ENCODE results near the gene TRNP1. TPM values are rescaled to one million over a fixed set of nuclear protein-coding genes. Genes with fewer than 3 reads are reported as not detected.
A peak's percentile ranks its signal among the peaks of the same experiment; 100 is the strongest.

Gene TRNP1
- total RNA-seq, 2 experiments from 2014 or later: 0.19 to 0.20 TPM

- TF ChIP-seq CTCF (IDR thresholded peaks at IDR 0.05): no peak
- Histone ChIP-seq H3K27ac (ENCODE audit: low read depth in 1 of 2, low read length in 2 of 2) (no peak overlapping the region), H3K9me3 (ENCODE audit: control insufficient read depth in 1 of 2, insufficient read depth in 1 of 2, low read length in 2 of 2) (no peaks in the 10 kb centered on the region), H3K4me1 (ENCODE audit: insufficient read depth, low read length) (peaks cover 18% of the 10 kb centered on the region), H3K4me3 (ENCODE audit: low read length) (peak overlapping the region; percentile 58), H3K36me3 (ENCODE audit: insufficient read depth, low read length) (no peaks in the 10 kb centered on the region), H3K27me3 (ENCODE audit: control insufficient read depth in 1 of 2, insufficient read depth in 2 of 2, low read length in 2 of 2) (peaks cover 6 to 8% of the 10 kb centered on the region in 2 experiments)
- Mint-ChIP-seq H3K36me3 (ENCODE audit: low read depth) (no peaks in the 10 kb centered on the region), H3K27me3 (peaks cover 20% of the 10 kb centered on the region), H3K9me3 (no peaks in the 10 kb centered on the region), H3K4me3 (peak overlapping the region; percentile 75), H3K27ac (no peak overlapping the region), H3K4me1 (ENCODE audit: low read depth) (peaks cover 7% of the 10 kb centered on the region)
- intact Hi-C loops (cut with DNase I, micrococcal nuclease): no loop called here
- ATAC-seq (ENCODE audit: poor library complexity) (no peak), DNase-seq (no peak)
- POLR2A ChIA-PET: interaction anchor here (0.6 kb wide), 1 partner anchor 266 kb away, joined by 3 read pairs; no protein-coding TSS in a partner anchor
- CTCF ChIA-PET: no interaction called here
Measured at GRCh38 chr1:26959270-26959669, 34.2 kb upstream of the TRNP1 start.

- H3K27ac Mint-ChIP-seq: no peak within 1 kb of the TSS
- ChIA-PET CTCF (interaction anchor here (0.9 to 1.6 kb wide), 2 partner anchors 60 to 620 kb away, joined by 3 to 4 read pairs; partner anchors contain the start of gene GPATCH3), POLR2A (interaction anchor here (0.6 to 1.2 kb wide), 3 partner anchors 59 to 268 kb away, joined by 3 read pairs; partner anchors contain the start of gene GPATCH3)
- intact Hi-C loops (cut with DNase I, micrococcal nuclease): no loop called here
- H3K4me1 Mint-ChIP-seq (ENCODE audit: low read depth): peaks cover 7% of the 10 kb centered on the region
- peak within 1 kb of the TSS; percentile 89 for H3K4me3 Mint-ChIP-seq
- TF ChIP-seq CTCF (IDR thresholded peaks at IDR 0.05): peak; percentile 36
- Histone ChIP-seq H3K4me3 (ENCODE audit: low read length) (peak within 1 kb of the TSS; percentile 58), H3K27ac (ENCODE audit: low read depth in 1 of 2, low read length in 2 of 2) (no peak within 1 kb of the TSS), H3K4me1 (ENCODE audit: insufficient read depth, low read length) (peaks cover 18% of the 10 kb centered on the region), H3K27me3 (ENCODE audit: control insufficient read depth in 1 of 2, insufficient read depth in 2 of 2, low read length in 2 of 2) (peaks cover 6 to 8% of the 10 kb centered on the region in 2 experiments), H3K9me3 (ENCODE audit: control insufficient read depth in 1 of 2, insufficient read depth in 1 of 2, low read length in 2 of 2) (no peaks in the 10 kb centered on the region), H3K36me3 (ENCODE audit: insufficient read depth, low read length) (no peaks in the 10 kb centered on the region)
- H3K9me3 Mint-ChIP-seq: no peaks in the 10 kb centered on the region
- H3K36me3 Mint-ChIP-seq (ENCODE audit: low read depth): no peaks in the 10 kb centered on the region
- peak; percentile 97 for ATAC-seq (ENCODE audit: poor library complexity)
- H3K27me3 Mint-ChIP-seq: peaks cover 27% of the 10 kb centered on the region
- peak; percentile 47 to 84 (median 60) for DNase-seq
Measured at GRCh38 chr1:26959722-26960624, 33.5 kb upstream of the TRNP1 start, which contains the start of gene KDF1. Gene KDF1, minus strand, starts transcription at chr1:26960468. Its CDS starts 8,088 bp downstream, at chr1:26952380.

- no peak overlapping the region for H3K27ac Mint-ChIP-seq
- POLR2A ChIA-PET: interaction anchor here (1.0 to 1.2 kb wide), 2 partner anchors 60 to 268 kb away, joined by 3 read pairs; partner anchors contain the start of gene GPATCH3
- peaks cover 18% of the 10 kb centered on the region for H3K4me1 ChIP-seq (ENCODE audit: insufficient read depth, low read length)
- no peaks in the 10 kb centered on the region for H3K9me3 Mint-ChIP-seq
- TF ChIP-seq CTCF (IDR thresholded peaks at IDR 0.05): no peak
- no peaks in the 10 kb centered on the region for H3K36me3 Mint-ChIP-seq (ENCODE audit: low read depth)
- H3K9me3 ChIP-seq (ENCODE audit: control insufficient read depth in 1 of 2, insufficient read depth in 1 of 2, low read length in 2 of 2): no peaks in the 10 kb centered on the region
- DNase-seq: no peak
- CTCF ChIA-PET: interaction anchor here (0.9 to 1.6 kb wide), 3 partner anchors 34 to 620 kb away, joined by 3 to 4 read pairs (median 3); partner anchors contain the start of gene GPATCH3
- intact Hi-C loops (cut with DNase I, micrococcal nuclease): no loop called here
- H3K4me1 Mint-ChIP-seq (ENCODE audit: low read depth): peaks cover 7% of the 10 kb centered on the region
- peaks cover 28% of the 10 kb centered on the region for H3K27me3 Mint-ChIP-seq
- no peaks in the 10 kb centered on the region for H3K36me3 ChIP-seq (ENCODE audit: insufficient read depth, low read length)
- peak overlapping the region; percentile 89 for H3K4me3 Mint-ChIP-seq
- ATAC-seq (ENCODE audit: poor library complexity): peak; percentile 6
- peaks cover 6 to 8% of the 10 kb centered on the region in 2 experiments for H3K27me3 ChIP-seq (ENCODE audit: control insufficient read depth in 1 of 2, insufficient read depth in 2 of 2, low read length in 2 of 2)
- peak overlapping the region; percentile 58 for H3K4me3 ChIP-seq (ENCODE audit: low read length)
- H3K27ac ChIP-seq (ENCODE audit: low read depth in 1 of 2, low read length in 2 of 2): no peak overlapping the region
Measured at GRCh38 chr1:26960625-26960966, 32.9 kb upstream of the TRNP1 start.
